ENCODE results near the gene DTX3.
A peak's percentile ranks its signal among the peaks of the same experiment; 100 is the strongest.

Gene DTX3

DNA sequence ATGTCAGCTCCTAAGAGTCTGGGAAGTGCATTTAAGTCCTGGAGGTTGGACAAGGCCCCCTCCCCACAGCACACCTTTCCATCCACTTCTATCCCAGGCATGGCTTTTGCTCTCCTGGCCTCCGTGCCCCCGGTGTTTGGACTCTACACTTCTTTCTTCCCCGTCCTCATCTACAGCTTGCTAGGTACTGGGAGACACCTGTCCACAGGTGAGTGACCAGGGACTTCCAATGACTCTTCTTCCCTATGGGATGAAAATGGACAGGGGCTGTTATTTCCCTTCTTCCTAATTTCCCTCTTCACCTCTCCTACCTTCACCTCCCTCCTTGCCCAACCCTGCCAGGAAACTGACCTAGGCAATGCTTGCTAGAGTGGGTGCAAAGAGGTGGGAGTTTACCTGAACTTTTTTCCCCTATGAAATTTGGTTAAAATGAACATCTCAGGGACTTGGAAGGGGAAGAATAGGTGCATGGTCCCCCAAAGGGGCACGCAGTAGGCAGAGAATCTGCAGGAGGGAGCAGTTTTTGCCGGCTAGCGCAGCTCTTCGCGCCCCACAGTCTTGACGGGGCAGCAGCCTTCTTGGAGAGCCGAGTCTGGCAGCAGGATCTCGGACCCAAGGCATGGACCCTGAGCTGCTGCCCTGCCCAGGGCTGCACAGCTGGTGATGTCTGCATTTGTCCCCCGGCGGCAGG, 15.8 kb downstream of the DTX3 start:
- no peak for DNase-seq

DNA sequence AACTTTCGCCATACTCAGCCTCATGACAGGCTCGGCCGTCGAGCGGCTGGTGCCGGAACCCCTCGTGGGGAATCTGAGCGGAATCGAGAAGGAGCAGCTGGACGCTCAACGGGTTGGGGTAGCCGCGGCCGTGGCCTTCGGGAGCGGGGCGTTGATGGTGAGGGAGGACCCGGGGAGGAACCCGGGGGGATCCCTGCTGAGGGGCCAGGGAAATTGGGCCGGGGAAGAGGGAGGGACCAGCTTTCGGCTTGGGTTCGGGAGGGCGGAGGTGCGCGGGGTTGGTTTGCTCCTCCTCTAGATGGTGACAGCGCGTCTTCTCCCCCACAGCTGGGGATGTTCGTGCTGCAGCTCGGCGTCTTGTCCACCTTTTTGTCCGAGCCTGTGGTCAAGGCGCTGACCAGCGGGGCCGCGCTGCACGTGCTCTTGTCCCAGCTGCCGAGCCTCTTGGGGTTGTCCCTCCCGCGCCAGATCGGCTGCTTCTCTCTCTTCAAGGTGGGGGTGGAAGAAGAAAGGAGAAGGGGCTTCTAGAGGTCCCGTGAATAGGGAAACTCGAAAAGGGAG, 16.4 kb downstream of the DTX3 start:
- DNase-seq = no peak

DNA sequence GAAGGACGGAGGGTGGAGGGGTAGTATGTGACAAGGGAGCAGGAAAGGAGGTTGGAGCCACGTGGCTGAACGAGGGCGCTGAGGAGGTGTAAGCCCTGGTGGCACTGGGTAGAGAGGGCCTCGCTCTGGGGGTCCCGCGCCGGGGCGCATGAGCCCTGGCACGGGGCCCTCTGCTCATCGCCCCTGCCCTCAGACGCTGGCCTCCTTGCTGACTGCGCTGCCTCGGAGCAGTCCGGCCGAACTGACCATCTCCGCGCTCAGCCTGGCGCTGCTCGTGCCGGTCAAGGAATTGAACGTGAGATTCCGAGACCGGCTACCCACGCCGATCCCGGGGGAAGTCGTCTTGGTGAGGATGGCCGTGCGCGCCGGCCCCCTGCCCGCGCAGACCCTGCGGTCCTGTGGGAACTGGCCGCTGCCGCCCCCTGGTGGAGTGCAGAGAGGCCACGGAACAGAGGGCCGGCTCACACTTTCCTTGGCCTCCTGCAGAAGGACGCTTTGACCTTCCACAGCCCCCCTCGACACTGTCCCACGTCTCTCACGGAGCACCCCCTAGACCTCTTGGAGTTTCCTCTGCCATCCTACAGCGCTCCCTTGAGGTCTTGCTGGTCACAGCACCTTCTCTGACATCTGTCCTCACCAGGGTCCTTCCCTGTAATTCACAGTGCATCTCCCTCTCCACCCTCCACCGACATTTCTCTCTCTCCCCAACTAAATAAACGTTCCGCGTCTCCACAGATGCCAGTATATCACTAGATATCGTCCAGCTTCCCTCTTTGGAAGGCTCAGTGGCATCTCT, 17.1 kb downstream of the DTX3 start:
- DNase-seq = peak; percentile 21

DNA sequence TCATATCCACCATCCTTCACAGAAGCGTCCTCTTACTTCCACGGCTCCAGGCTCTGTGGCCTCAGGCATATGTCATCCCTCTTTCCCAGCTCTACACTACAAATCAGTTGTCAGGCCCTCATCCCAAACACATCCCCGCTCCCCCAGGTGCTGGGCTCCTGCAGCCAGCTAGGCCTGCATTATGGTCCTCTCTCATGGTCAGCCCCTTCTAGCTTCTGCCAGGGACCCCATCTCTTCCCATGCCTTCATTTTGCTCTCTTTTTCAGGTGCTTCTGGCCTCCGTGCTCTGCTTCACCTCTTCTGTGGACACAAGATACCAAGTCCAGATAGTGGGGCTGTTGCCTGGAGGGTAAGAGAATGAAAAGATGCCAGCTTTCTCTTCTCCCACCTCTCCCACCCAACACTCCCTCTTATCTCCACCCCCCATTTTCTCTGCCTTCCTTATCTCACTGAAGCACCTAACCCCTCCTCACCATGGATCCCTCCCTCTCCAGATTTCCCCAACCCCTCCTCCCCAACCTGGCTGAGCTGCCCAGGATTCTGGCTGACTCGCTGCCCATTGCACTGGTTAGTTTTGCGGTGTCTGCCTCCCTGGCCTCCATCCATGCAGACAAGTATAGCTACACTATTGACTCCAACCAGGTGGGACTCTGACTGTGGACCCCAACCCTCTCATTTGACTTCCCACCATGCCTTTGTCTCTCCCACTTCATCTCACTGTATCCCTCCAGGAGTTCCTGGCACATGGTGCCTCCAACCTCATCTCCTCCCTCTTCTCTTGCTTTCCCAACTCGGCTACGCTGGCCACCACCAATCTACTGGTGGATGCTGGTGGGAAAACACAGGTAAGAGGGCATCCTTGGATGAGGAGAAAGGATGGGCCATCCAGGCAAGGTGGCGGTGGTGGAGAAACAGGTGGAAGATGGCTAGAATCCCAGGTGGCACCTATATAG, 17.9 kb downstream of the DTX3 start:
- DNase-seq = no peak

DNA sequence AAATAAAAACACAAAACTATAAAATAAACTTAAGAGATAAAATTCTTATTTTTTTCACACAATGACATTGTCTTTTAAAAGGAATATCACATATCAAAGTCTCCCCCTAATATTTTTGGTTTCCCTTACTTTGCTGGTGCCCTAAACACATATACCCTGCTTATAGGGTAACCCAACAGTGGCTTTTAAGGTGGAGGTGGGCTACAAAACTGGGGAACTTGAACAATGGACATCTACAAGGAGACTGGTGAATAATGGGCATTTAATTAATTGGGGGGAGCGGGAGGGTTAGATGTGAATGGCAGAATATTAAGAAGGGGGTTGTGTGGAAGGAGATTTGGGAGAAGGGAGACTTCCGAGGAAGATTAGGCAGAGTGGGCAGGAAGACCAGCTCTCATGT, 18.8 kb downstream of the DTX3 start:
- DNase-seq = no peak

DNA sequence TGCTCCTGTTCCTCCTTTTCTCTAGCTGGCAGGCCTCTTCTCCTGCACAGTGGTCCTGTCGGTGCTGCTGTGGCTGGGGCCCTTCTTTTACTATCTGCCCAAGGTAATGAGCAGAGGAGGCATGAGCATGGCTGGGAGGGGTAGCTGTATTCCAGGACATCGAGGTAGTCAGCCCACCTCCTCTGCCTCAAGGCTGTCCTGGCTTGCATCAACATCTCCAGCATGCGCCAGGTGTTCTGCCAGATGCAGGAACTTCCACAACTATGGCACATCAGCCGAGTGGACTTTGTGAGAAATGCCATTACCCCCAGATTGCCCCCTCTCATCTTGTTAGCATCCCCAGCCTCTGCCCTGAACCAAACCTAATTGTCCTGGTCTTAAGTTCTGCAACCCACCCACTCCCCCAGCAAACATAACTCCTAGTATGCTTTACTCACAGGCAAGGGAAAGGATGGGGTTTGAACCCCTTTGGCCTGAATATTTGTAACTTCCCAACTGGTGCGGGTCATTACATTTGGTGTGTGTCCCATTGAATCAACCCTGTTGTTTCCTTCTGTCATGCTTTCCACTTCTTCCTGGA, 19.3 kb downstream of the DTX3 start:
- no peak for DNase-seq

DNA sequence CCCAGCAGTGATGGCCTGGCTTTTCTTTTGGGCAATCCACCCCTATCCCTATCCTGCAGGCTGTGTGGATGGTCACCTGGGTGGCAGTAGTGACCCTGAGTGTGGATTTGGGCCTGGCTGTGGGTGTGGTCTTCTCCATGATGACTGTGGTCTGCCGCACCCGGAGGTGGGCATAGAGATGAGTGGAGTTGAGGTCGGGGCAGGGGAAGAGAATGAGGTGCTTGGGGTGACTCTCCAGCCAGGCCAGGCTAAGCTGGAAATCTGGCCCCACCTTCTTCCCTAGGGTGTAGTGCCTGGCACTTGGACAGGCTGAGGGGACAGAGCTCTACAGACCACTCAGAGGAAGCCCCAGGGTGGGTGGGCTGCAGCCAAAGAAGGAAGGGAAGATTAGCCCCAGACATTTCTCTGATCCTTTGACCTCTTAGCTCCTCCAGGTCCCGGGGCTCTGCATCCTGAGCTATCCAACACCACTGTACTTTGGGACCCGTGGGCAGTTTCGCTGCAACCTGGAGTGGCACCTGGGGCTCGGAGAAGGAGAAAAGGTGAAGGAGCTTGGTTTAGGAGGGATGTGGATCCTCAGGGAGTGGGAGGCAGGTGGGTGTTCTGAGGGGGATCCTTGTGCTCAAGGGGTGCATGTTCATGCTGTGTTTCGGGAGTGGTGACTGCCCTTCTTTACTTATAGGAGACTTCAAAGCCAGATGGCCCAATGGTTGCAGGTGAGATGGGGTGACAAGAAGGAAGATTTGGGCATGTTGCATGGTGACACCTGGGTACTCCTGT, 20.0 kb downstream of the DTX3 start:
- no peak for DNase-seq

DNA sequence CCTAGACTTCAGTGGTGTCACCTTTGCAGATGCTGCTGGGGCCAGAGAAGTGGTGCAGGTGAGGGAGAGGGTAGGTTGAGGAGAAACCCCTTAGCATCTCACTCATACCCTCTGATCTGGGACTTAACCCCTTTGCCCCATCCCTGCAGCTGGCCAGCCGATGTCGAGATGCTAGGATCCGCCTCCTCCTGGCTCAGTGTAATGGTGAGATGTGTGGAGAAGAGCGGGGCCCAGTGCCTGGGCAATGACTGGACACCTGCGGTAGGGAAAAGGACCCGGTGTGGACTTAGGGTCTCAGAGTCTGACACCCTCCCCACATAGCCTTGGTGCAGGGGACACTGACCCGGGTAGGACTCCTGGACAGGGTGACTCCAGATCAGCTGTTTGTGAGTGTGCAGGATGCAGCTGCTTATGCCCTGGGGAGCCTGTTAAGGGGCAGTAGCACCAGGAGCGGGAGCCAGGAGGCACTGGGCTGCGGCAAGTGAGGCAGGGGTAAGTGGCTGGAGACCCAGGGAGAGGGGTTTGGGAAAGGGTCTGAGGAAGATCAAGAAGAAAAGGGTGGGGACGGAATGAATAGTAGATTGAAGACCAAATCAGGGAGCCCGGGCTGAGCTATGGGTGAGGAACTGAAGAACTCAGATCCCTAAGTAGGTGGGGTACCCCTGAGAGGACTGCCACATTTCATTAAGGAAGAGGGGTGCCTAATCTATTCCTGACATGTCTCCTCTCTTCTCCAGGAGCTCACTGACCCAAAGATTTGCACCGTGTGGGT, 20.8 kb downstream of the DTX3 start:
- DNase-seq = no peak

DNA sequence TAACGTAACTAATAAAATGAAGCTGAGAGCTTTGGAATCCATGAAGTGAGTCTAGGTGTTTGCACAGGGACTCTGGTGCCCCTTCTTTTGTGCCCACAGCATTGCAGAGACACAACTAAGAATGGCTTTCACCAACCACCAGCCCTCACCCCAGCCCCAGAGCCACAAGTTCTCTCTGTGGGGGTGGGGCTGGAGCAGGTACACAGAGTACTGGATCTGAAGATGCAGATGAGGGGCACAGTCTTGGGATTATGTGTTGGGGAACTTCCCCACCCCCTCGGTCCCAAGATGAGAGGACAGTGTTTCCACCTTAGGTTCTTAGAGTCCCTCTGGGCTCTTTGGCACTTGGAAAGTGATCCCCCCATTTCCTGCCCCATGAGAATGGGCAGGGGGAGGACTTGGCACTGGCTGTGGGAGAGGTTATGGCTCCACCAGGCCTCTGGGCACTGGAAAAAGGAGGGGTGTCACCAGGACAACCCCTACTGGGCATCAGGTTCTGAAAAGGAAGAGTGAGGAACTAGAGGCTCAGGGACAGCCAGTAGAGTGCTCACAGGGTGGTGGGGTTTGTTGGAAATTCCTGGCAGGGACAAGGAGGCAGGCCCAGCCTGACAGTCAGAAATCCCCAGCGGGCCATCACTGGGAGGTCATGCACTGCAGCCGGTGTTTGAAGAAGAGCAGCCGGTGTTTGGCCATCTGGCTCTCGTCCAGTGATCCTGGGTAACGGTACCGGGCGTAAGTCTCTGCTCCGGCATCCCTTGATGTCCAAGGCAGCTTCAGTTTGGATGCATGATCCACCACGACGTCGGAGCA, 21.7 kb downstream of the DTX3 start:
- no peak for DNase-seq

DNA sequence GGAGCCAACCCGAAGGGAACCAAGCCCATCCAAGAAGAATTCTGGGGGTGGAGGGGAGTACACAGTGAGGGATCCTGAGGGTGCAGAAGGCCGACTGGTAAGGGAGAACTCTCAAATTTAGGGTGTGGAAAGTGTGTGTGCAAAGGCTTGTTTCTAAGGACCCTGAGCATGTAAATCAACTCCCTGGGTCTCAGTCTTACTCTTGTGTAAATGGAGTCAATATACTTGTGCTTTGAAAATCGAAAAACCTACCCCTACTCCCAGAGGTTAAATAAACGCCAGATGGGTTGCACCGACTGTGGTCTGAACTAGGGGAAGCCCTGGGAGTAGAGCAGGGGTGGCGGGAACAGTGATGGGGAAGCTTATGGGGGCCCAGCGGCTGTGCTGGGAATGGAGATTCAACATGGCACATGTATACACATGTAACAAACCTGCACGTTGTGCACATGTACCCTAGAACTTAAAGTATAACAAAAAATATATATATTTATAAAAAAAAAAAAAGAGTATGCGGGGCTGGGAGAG, 22.4 kb downstream of the DTX3 start:
- DNase-seq = no peak

DNA sequence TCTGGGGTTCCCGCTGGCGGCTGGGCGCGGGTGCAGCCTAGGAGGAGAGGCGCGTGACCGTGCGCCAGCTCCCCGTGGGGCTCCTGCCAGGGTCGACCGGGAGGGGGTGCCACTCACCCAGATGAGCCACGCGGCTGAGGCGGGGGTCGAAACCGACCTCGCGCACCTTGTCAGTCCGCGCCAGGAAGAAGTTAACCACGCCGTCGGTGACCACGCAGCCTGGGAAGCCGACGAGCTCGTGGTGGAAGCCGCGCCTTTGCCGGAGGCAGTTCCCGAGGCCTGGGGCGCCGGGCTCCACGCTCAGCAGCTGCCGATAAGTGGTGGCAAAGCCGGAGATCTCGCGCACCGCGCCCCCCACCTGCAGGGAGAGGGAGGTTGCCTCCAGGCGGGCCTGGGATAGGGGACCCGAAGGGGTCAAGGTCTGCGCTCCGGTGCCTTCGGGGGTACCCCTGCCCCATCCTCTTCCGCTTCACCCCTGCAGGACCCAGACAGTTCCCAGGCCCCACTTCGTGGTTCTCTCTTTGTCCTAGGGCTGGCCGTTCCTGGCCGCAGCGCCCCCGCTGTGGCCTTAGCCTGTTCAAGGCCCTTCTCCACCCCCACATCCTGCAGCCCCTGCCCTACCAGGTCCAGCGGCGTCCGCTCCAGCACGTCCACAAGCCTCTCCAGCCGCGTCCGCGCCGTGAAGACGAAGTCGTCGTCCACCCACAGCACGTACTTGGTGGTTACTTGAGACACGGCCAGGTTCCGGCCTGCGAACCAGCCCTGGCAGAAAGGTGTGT, 23.1 kb downstream of the DTX3 start:
- DNase-seq = no peak

DNA sequence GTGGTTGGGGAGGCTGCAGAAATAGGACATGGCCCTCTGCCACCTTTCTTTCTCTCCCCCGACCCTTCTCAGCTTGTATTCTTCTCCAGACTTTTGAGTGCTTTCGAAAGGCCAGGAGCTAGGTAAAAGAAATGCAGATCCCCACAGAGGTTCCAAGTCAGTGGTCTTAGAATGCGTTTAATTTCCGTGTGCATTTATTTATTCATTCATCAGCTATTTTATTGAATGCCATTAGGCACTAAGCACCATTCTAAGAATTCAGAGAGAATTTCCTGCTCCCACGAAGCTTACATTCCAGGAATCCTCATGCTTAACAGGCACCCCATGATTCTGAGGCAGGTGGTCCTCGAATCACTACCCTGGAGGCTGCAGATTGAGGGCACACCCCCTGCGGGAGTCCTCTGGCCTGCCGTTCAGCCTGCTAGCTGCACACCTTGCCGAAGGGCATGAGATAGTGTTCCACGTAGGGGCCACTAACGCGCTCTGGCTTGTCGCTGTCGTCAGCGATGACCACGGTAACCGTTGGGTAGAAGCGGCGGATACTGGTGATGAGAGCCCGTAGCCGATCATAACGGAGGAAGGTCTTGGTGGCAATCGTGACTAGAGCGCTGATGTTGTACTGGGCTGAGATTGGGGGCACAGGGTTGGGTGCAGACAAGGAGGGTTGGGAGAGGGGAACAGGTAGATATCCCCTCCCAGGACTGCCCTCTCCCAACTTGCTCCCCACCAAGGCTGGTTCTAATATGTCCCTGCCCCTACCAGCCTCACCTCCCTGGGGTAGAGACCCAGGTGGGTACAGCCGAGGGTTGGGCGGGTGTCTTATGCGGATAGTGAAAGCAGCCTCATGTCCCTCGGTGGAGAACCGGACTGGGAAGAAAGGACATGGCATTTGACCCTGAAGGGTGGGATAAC, 23.9 kb downstream of the DTX3 start:
- DNase-seq = no peak

DNA sequence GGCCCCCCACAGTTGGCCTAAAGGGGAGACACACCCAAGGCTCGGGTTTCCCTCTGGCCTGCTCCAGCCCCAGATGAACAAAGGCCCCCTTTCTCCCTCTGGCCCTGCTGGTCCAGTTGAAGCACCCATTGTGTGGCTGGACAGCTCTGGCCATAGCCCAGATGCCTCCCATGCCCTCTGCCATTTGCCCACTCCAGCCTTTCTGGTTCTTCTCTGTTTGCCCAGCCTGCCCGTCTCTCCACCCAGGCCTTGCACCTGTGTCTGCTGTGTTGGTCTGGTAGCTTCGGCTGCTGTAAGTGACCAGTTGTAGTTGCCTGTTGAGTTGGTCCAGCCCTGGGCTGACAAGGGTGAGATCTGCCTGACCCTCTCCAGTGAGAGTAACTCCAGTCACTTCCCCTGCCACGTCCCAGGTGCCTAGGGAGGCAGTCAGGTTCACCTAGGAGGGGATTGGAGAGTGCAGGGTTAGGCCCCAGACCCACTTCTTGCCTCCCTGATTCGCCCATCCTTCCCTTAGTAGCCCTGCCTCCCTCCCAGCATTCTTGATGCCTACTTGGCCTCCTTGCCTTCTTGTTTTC, 25.4 kb downstream of the DTX3 start:
- no peak for DNase-seq

DNA sequence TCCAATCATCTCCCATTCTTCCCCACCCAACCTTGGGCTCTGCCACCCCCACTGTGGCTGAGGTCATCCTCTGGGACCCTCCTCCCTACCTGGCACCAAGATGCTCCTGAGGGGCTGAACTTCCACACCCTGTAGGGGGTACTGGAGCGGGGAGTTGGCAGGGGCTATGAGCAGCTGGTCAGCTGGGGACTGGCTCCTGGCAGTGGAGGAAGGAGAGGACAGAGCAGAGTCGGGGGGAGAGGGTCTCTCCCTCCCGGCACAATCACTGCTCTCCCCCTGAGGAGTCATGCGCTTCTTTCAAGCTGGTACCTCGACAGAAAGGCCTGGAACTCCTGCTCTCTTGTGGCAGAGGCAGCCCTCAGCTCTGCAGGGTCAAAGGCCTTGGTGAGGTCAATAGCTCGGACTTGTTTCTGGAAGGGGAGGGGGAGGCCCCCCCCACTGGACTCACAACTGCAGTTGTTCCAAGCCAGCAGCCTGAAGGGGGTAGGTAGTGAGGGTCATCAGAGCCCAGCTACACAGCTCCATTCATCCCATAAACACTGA, 26.3 kb downstream of the DTX3 start:
- DNase-seq = no peak

DNA sequence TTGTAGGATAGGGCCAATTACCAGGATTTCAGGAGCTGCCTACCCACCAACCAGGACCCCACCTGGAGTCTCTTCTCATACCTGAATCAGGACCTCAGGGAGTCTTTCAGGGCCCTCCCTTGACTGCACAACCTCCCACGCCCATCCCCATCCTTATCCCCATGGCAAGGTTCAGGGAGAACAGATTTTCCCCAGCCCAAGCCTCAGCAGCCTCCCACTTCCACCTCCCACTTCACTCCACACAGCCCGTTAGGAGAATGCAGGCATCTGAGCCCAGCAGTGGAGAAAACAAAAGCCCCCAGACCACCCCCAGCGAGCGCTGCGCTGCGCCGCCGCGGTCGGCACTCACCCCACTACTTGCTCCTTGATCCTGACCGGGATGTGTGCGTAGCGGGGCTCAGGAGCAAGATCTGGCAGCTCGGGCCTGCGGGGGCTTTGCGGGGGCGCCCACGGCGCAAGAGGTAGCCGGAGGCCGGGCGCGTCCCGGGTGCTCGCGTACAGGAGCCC, 27.0 kb downstream of the DTX3 start:
- no peak for DNase-seq

DNA sequence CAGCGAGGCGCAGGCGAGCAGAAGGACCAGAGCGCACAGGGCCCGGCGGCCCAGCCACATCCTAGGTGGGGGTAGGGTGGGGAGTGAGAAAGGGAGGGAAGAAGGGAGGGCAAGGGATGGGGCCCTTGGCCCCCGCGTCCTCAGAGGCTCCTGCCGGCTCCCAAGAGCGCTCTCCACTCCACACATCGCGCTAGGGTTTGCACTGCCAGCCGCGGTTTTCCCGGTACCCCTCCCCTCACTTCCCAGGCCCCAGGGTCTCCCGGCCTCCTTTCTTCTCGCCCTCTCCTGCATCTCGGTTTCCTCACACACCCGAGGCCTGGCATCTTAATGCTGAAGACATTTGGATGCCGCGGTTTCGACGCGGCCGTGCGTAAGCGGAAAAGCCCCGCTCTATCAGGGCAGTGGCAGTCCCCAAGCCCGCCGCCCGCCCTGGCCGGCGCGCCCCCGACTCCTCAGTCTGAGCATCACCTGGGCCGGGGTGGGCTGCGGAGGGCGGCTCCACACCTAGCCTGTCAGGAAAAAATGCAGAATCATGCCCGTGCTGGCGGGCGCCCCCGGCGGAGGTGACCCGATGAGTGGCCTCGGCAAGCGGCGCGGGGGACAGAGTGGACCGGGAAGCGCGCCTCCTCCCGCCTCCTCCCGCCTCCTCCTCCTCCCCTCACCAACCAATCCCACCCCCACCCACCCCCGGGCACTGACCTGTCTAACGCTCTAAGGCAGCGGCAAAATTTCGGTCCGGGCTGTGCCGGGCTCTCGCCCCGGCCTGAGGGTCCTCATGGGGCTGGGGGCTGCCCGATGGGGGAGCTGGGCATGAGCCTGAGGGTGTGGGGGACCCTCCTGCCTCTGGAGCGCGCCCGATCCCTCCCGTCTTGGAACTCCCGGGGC, 27.7 kb downstream of the DTX3 start:
- DNase-seq = no peak

All from fibroblast of skin of abdomen (primary cell).